Measurements from ENCODE around the gene SETD2.

SETD2 gene

GRCh38 chr3:47005212-47006144 lies 158.4 kb downstream of the SETD2 start:
- peak in 1 of 2 experiments; percentile 36 for DNase-seq (ENCODE audit: low read depth in 1 of 2, low spot score in 1 of 2)
- no peak for TF ChIP-seq JUND (IDR thresholded peaks at IDR 0.05; ENCODE audit: low read depth)
- in situ Hi-C loops (cut with HindIII; ENCODE audit: low pct_unique_long_range_greater_than_20kb, low sequenced_read_pairs), result no loop called here

- no peak for TF ChIP-seq JUND (IDR thresholded peaks at IDR 0.05; ENCODE audit: low read depth)
- DNase-seq (ENCODE audit: low read depth in 1 of 2, low spot score in 1 of 2), result no peak
- in situ Hi-C loops (cut with HindIII; ENCODE audit: low pct_unique_long_range_greater_than_20kb, low sequenced_read_pairs), result no loop called here
Observed at GRCh38 chr3:47004369-47005211, 159.3 kb downstream of the SETD2 start.

GRCh38 chr3:47003461-47004368 lies 160.2 kb downstream of the SETD2 start:
- in situ Hi-C loops (cut with HindIII; ENCODE audit: low pct_unique_long_range_greater_than_20kb, low sequenced_read_pairs), result no loop called here
- DNase-seq (ENCODE audit: low read depth in 1 of 2, low spot score in 1 of 2), result no peak
- TF ChIP-seq JUND (IDR thresholded peaks at IDR 0.05; ENCODE audit: low read depth), result no peak

- no peak for DNase-seq (ENCODE audit: low read depth in 1 of 2, low spot score in 1 of 2)
- TF ChIP-seq JUND (IDR thresholded peaks at IDR 0.05; ENCODE audit: low read depth), result no peak
- in situ Hi-C loops (cut with HindIII; ENCODE audit: low pct_unique_long_range_greater_than_20kb, low sequenced_read_pairs), result no loop called here
Observed at GRCh38 chr3:47003056-47003410, 160.9 kb downstream of the SETD2 start.

GRCh38 chr3:47002171-47003055 lies 161.5 kb downstream of the SETD2 start:
- DNase-seq (ENCODE audit: low read depth in 1 of 2, low spot score in 1 of 2), result no peak
- in situ Hi-C loops (cut with HindIII; ENCODE audit: low pct_unique_long_range_greater_than_20kb, low sequenced_read_pairs), result no loop called here
- TF ChIP-seq JUND (IDR thresholded peaks at IDR 0.05; ENCODE audit: low read depth), result no peak

- no peak for TF ChIP-seq JUND (IDR thresholded peaks at IDR 0.05; ENCODE audit: low read depth)
- in situ Hi-C loops (cut with HindIII; ENCODE audit: low pct_unique_long_range_greater_than_20kb, low sequenced_read_pairs), result no loop called here
- DNase-seq (ENCODE audit: low read depth in 1 of 2, low spot score in 1 of 2), result no peak
Observed at GRCh38 chr3:47001731-47002170, 162.2 kb downstream of the SETD2 start.

GRCh38 chr3:47000922-47001730 lies 162.8 kb downstream of the SETD2 start:
- no peak for DNase-seq (ENCODE audit: low read depth in 1 of 2, low spot score in 1 of 2)
- in situ Hi-C loops (cut with HindIII; ENCODE audit: low pct_unique_long_range_greater_than_20kb, low sequenced_read_pairs), result no loop called here
- TF ChIP-seq JUND (IDR thresholded peaks at IDR 0.05; ENCODE audit: low read depth), result no peak

- DNase-seq (ENCODE audit: low read depth in 1 of 2, low spot score in 1 of 2), result no peak
- in situ Hi-C loops (cut with HindIII; ENCODE audit: low pct_unique_long_range_greater_than_20kb, low sequenced_read_pairs), result no loop called here
- TF ChIP-seq JUND (IDR thresholded peaks at IDR 0.05; ENCODE audit: low read depth), result no peak
Observed at GRCh38 chr3:47000198-47000815, 163.6 kb downstream of the SETD2 start.

- no peak for DNase-seq (ENCODE audit: low read depth in 1 of 2, low spot score in 1 of 2)
- no peak for TF ChIP-seq JUND (IDR thresholded peaks at IDR 0.05; ENCODE audit: low read depth)
- in situ Hi-C loops (cut with HindIII; ENCODE audit: low pct_unique_long_range_greater_than_20kb, low sequenced_read_pairs), result no loop called here
Observed at GRCh38 chr3:46999516-47000197, 164.3 kb downstream of the SETD2 start.
